GM23338 (cell line): ENCODE data around the gene ACYP2. TPM values are rescaled to one million over a fixed set of nuclear protein-coding genes. Genes with fewer than 3 reads are reported as not detected.
"Not testable (repeated sequence)": the region's sequence is repeated elsewhere in the genome, so short reads cannot be mapped to it uniquely, and the experiment has no call there.

Experiments used
- ATAC-seq: fragments of 200-7000 bp; cut with Tn5 transposase; 3 replicates; pipeline ENCODE4 v1.9.1; 2020
- DNase-seq: peaks from one replicate; pipeline ENCODE4 v3.0.0-alpha.2; 2015; ENCODE audit warnings: low spot score
- H2AFZ ChIP-seq: fragments of 200-600 bp; sonication (generic); 2 replicates; pipeline ENCODE4 v1.8.0; 2016; ENCODE audit warnings: antibody characterized with exemption, mild to moderate bottlenecking, moderate library complexity
- H3F3A ChIP-seq: fragments of 200-600 bp; sonication (generic); replicated peaks from 2 replicates; pipeline ENCODE4 v1.8.0; 2017; ENCODE audit warnings: antibody characterized with exemption, mixed run types, low read depth
- H3K27ac ChIP-seq: fragments of 200-600 bp; sonication (generic); 2 replicates; pipeline ENCODE4 v1.6.1; 2016; ENCODE audit warnings: low read depth
- H3K27me3 ChIP-seq: fragments of 200-600 bp; sonication (generic); 2 replicates; pipeline ENCODE4 v1.8.0; 2016; ENCODE audit warnings: mild to moderate bottlenecking, mixed run types, moderate library complexity; ENCODE audit not compliant: insufficient read depth
- H3K36me3 ChIP-seq: fragments of 200-600 bp; sonication (generic); 2 replicates; pipeline ENCODE4 v1.8.0; 2016; ENCODE audit warnings: mild to moderate bottlenecking; ENCODE audit not compliant: insufficient read depth
- H3K4me1 ChIP-seq: fragments of 200-600 bp; sonication (generic); 2 replicates; pipeline ENCODE4 v1.8.0; 2016; ENCODE audit warnings: mild to moderate bottlenecking, moderate library complexity; ENCODE audit not compliant: insufficient read depth
- H3K4me2 ChIP-seq: fragments of 200-600 bp; sonication (generic); 2 replicates; pipeline ENCODE4 v1.7.1; 2017; ENCODE audit warnings: mixed run types
- H3K4me3 ChIP-seq: fragments of 200-600 bp; sonication (generic); 2 replicates; pipeline ENCODE4 v1.6.1; 2016; ENCODE audit warnings: mixed run types
- H3K79me2 ChIP-seq: fragments of 200-600 bp; sonication (generic); replicated peaks from 2 replicates; pipeline ENCODE4 v1.8.0; 2017; ENCODE audit warnings: mild to moderate bottlenecking; ENCODE audit not compliant: insufficient read depth
- H3K9me2 ChIP-seq: fragments of 200-600 bp; sonication (generic); 2 replicates; pipeline ENCODE4 v1.8.0; 2017; ENCODE audit not compliant: insufficient read depth
- H4K20me1 ChIP-seq: fragments of 200-600 bp; sonication (generic); replicated peaks from 2 replicates; pipeline ENCODE4 v1.8.0; 2017; ENCODE audit warnings: mild to moderate bottlenecking; ENCODE audit not compliant: insufficient read depth
- H3K27ac Mint-ChIP-seq: 2 replicates; pipeline ENCODE4 v1.8.0; 2020; ENCODE audit warnings: inconsistent platforms, mild to moderate bottlenecking, moderate library complexity, mixed read lengths
- H3K27me3 Mint-ChIP-seq: 3 replicates; pipeline ENCODE4 v1.8.0; 2022; ENCODE audit warnings: low read depth, mild to moderate bottlenecking, moderate library complexity, mixed read lengths, inconsistent platforms; ENCODE audit not compliant: insufficient read depth, poor library complexity
- H3K36me3 Mint-ChIP-seq: 3 replicates; pipeline ENCODE4 v1.8.0; 2021; ENCODE audit warnings: low read depth, mild to moderate bottlenecking, inconsistent platforms, moderate library complexity, mixed read lengths
- H3K4me1 Mint-ChIP-seq: 3 replicates; pipeline ENCODE4 v1.8.0; 2020; ENCODE audit warnings: mild to moderate bottlenecking, inconsistent platforms, mixed read lengths
- H3K4me3 Mint-ChIP-seq: 3 replicates; pipeline ENCODE4 v1.8.0; 2021; ENCODE audit warnings: moderate library complexity, mild to moderate bottlenecking, inconsistent platforms, mixed read lengths
- H3K9me3 Mint-ChIP-seq: 3 replicates; pipeline ENCODE4 v1.8.0; 2020; ENCODE audit warnings: moderate library complexity, mild to moderate bottlenecking, inconsistent platforms, mixed read lengths
- JUNB ChIP-seq: IDR thresholded peaks from one replicate; pipeline ENCODE4 v1.6.1; 2016; ENCODE audit warnings: antibody characterized with exemption; ENCODE audit not compliant: unreplicated experiment
- polyA plus RNA-seq: library from polyadenylated mRNA; unstranded; fragments of >200 nt; fragmentation: Nextera tagmentation; extraction: Ambion mirVana; gene quantifications from 2 replicates; pipeline ENCODE4 v1.2.1, GENCODE V29; 2016
- total RNA-seq: library from RNA; depleted of rRNA; stranded (reverse); fragments of >200 nt; shearing (Covaris generic); gene quantifications from 2 replicates; pipeline ENCODE4 v1.2.3, GENCODE V29; 2014
- TF ChIP-seq, protein P1 (sequence below): IDR thresholded peaks from one replicate; pipeline ENCODE4 v1.6.1; 2018; ENCODE audit warnings: antibody characterized with exemption; ENCODE audit not compliant: unreplicated experiment

ACYP2 gene
- total and polyA plus RNA-seq, 2 experiments from 2014 or later, result 2.3 to 15.5 TPM

DNA sequence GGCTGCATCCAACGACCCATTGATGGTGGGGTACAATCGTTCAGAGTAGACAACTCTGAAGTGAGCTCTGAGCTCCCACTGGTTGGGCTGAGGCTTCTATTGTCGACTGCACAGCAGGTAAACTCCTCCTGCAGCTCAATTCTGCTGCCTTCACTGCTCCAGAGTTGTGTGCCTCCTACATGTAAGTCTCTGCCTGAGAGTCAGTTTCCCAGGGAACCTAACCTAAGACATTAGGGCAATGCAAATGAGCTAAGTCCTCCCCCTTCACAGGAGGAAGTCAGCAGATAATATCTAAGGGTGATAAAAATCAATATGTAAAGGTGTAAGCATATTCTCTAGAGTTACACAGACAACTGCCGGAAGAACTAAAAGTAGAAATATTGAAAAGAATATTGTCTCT lies 22.5 kb upstream of the ACYP2 start:
- Histone ChIP-seq H3K4me3 (no peak overlapping the region), H3K36me3 (no peaks in the 10 kb centered on the region), H3K27me3 (no peaks in the 10 kb centered on the region), H3F3A (no peaks in the 10 kb centered on the region), H3K4me2 (no peak overlapping the region), H3K9me2 (no peaks in the 10 kb centered on the region), H2AFZ (no peak overlapping the region), H3K4me1 (peaks cover 6% of the 10 kb centered on the region; the same call in 1 of the 2 replicates), H3K27ac (no peak overlapping the region), H3K79me2 (no peaks in the 10 kb centered on the region), H4K20me1 (no peaks in the 10 kb centered on the region)
- H3K27ac Mint-ChIP-seq, result no peak overlapping the region
- H3K27me3 Mint-ChIP-seq, result peaks cover 4% of the 10 kb centered on the region
- peaks cover 10% of the 10 kb centered on the region for H3K4me1 Mint-ChIP-seq
- H3K36me3 Mint-ChIP-seq, result peaks cover 15% of the 10 kb centered on the region
- DNase-seq (no peak), ATAC-seq (peak; percentile 92)
- no peak for TF ChIP-seq JUNB
- TF ChIP-seq, protein P1, sequence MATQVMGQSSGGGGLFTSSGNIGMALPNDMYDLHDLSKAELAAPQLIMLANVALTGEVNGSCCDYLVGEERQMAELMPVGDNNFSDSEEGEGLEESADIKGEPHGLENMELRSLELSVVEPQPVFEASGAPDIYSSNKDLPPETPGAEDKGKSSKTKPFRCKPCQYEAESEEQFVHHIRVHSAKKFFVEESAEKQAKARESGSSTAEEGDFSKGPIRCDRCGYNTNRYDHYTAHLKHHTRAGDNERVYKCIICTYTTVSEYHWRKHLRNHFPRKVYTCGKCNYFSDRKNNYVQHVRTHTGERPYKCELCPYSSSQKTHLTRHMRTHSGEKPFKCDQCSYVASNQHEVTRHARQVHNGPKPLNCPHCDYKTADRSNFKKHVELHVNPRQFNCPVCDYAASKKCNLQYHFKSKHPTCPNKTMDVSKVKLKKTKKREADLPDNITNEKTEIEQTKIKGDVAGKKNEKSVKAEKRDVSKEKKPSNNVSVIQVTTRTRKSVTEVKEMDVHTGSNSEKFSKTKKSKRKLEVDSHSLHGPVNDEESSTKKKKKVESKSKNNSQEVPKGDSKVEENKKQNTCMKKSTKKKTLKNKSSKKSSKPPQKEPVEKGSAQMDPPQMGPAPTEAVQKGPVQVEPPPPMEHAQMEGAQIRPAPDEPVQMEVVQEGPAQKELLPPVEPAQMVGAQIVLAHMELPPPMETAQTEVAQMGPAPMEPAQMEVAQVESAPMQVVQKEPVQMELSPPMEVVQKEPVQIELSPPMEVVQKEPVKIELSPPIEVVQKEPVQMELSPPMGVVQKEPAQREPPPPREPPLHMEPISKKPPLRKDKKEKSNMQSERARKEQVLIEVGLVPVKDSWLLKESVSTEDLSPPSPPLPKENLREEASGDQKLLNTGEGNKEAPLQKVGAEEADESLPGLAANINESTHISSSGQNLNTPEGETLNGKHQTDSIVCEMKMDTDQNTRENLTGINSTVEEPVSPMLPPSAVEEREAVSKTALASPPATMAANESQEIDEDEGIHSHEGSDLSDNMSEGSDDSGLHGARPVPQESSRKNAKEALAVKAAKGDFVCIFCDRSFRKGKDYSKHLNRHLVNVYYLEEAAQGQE, result no peak
- peaks cover 29% of the 10 kb centered on the region for H3K9me3 Mint-ChIP-seq
- no peak overlapping the region for H3K4me3 Mint-ChIP-seq

DNA sequence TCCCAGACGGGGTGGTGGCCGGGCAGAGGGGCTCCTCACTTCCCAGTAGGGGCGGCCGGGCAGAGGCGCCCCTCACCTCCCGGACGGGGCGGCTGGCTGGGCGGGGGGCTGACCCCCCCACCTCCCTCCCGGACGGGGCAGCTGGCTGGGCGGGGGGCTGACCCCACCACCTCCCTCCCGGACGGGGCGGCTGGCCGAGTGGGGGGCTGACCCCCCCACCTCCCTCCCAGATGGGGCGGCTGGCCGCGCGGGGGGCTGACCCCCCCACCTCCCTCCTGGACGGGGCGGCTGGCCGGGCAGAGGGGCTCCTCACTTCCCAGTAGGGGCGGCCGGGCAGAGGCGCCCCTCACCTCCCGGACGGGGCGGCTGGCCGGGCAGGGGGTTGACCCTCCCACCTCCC lies 20.0 kb upstream of the ACYP2 start:
- ATAC-seq, H3K4me3 Mint-ChIP-seq, H3K4me2 ChIP-seq, H3K27ac ChIP-seq, H3F3A ChIP-seq, H4K20me1 ChIP-seq, H3K27me3 Mint-ChIP-seq, H2AFZ ChIP-seq, H3K4me1 ChIP-seq, DNase-seq, H3K9me2 ChIP-seq, H3K79me2 ChIP-seq, H3K4me1 Mint-ChIP-seq, H3K36me3 ChIP-seq, H3K27ac Mint-ChIP-seq, H3K4me3 ChIP-seq, H3K27me3 ChIP-seq: not testable (repeated sequence)
- H3K9me3 Mint-ChIP-seq, result peaks cover 29% of the 10 kb centered on the region
- H3K36me3 Mint-ChIP-seq, result peaks cover 15% of the 10 kb centered on the region

DNA sequence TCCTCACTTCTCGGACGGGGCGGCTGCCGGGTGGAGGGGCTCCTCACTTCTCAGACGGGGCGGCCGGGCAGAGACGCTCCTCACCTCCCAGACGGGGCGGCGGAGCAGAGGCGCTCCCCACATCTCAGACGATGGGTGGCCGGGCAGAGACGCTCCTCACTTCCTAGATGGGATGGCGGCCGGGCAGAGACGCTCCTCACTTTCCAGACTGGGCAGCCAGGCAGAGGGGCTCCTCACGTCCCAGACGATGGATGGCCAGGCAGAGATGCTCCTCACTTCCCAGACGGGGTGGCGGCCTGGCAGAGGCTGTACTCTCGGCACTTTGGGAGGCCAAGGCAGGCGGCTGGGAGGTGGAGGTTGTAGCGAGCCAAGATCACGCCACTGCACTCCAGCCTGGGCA lies 19.3 kb upstream of the ACYP2 start:
- not testable (repeated sequence) for H3K9me2 ChIP-seq, H2AFZ ChIP-seq, H3F3A ChIP-seq, H3K4me1 ChIP-seq, H3K27ac Mint-ChIP-seq, DNase-seq, H3K27me3 ChIP-seq, ATAC-seq, H3K27ac ChIP-seq, H3K4me1 Mint-ChIP-seq, H4K20me1 ChIP-seq, H3K4me2 ChIP-seq, H3K4me3 ChIP-seq, H3K4me3 Mint-ChIP-seq, H3K79me2 ChIP-seq, H3K27me3 Mint-ChIP-seq, H3K36me3 ChIP-seq
- Mint-ChIP-seq H3K36me3 (peaks cover 15% of the 10 kb centered on the region), H3K9me3 (peaks cover 29% of the 10 kb centered on the region)
